Measurements from ENCODE around the gene KRT4. TPM values are rescaled to one million over a fixed set of nuclear protein-coding genes. Genes with fewer than 3 reads are reported as not detected.

The KRT4 gene
- total RNA-seq, 1 donor, result not detected

- TF ChIP-seq CTCF (IDR thresholded peaks at IDR 0.05; ENCODE audit: insufficient read depth, low read depth, low read length), result no peak
- no peak overlapping the region for H3K4me3 ChIP-seq (ENCODE audit: low read depth, low read length)
- no peak for DNase-seq (ENCODE audit: low read depth)
Observed at GRCh38 chr12:52832985-52833905, 19.3 kb upstream of the KRT4 start.

- DNase-seq (ENCODE audit: low read depth), result no peak
- TF ChIP-seq CTCF (IDR thresholded peaks at IDR 0.05; ENCODE audit: insufficient read depth, low read depth, low read length), result no peak
- no peak overlapping the region for H3K4me3 ChIP-seq (ENCODE audit: low read depth, low read length)
Observed at GRCh38 chr12:52832451-52832850, 18.5 kb upstream of the KRT4 start.

DNA sequence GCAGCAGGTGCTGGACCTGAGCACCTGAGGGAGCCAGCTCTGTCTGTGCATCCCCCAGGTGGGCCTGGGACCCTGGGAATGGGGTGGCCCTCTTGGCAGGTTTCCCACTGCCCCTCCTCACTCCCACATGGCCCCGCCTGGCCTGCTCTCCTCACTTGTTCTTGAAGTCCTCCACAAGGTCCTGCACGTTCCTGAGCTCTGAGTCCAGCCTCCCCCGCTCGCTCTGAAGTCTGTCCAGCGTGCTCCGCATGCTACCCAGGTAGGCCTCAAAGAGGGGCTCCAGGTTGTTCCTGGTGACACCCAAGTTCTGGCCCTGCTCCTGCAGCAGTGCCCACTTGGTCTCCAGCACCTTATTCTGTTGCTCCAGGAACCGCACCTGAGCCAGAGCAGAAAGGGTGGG lies 17.3 kb upstream of the KRT4 start:
- DNase-seq (ENCODE audit: low read depth), result no peak
- no peak overlapping the region for H3K4me3 ChIP-seq (ENCODE audit: low read depth, low read length)
- TF ChIP-seq CTCF (IDR thresholded peaks at IDR 0.05; ENCODE audit: insufficient read depth, low read depth, low read length), result no peak

DNA sequence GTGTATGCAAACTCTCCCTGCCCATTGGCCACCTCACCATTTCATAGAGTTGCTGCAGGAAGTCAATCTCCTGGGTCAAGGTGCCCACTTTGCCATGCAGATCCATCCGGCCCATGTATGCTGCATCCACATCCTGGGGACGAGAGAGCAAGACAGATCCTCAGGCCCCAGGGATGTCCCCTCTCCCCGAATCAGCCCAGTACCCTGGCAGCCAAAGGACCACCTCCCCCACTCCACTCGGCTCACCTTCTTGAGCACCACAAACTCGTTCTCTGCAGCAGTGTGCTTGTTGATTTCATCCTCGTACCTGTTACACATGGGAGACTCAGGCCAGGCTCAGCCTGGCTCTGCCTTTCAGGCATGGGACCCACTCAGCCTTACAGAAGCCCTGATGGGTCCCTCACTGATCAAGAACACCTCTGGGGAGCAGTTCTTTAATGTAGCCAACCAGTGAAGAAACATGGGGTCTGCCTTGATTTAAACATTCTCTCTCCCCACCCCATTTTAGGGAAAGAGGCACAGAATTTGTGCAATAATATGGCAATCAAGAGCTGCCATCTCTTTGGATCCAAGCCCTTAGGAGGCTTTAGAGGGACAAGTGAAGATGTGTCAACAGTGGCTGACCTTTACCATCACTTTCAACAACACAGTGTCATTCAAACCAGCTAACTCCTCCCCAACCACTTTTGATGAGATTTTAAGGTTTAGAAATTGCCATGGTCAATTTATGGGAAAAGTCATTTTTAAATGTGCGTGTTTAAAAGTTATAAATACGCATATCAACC lies 16.3 kb upstream of the KRT4 start:
- DNase-seq (ENCODE audit: low read depth), result no peak
- no peak for TF ChIP-seq CTCF (IDR thresholded peaks at IDR 0.05; ENCODE audit: insufficient read depth, low read depth, low read length)
- no peak overlapping the region for H3K4me3 ChIP-seq (ENCODE audit: low read depth, low read length)

DNA sequence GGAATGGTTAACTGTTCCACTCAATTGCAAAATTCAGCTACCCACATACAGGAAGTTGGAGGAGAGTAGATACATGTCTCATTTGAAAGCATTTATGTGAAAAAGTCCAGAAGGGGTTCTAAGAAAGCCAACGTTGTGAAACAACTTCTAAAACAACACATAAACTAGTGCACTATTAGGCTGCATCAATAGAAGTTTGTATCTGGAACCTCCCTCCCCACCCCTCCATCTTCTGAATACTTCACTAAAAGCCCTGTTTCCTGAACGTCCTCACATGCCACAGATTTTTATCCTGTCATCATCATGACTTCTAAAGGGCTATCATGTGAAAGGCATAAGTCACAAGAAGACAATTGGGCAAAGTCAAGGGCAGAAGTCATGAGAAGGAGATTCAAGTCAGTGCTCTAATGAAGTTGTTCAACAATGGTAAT lies 14.7 kb upstream of the KRT4 start:
- no peak for TF ChIP-seq CTCF (IDR thresholded peaks at IDR 0.05; ENCODE audit: insufficient read depth, low read depth, low read length)

GRCh38 chr12:52828156-52828555 lies 14.2 kb upstream of the KRT4 start:
- no peak for DNase-seq (ENCODE audit: low read depth)
- no peak overlapping the region for H3K4me3 ChIP-seq (ENCODE audit: low read depth, low read length)
- no peak for TF ChIP-seq CTCF (IDR thresholded peaks at IDR 0.05; ENCODE audit: insufficient read depth, low read depth, low read length)

More for the DNA sequence above, 14.7 kb upstream of the KRT4 start:
- DNase-seq (ENCODE audit: low read depth), result peak; percentile 49
- no peak overlapping the region for H3K4me3 ChIP-seq (ENCODE audit: low read depth, low read length)

All from fibroblast of villous mesenchyme (primary cell).